ENCODE measurements around the gene DAB2IP. TPM values are rescaled to one million over a fixed set of nuclear protein-coding genes. Genes with fewer than 3 reads are reported as not detected.
"Not testable (repeated sequence)": the region's sequence is repeated elsewhere in the genome, so short reads cannot be mapped to it uniquely, and the experiment has no call there.

DAB2IP gene
- total and polyA plus RNA-seq, 5 donors: 25.5 to 55.0 (median 42.1) TPM

GRCh38 chr9:121736934-121737462 is 85.6 kb downstream of the DAB2IP start:
- WGBS: 68% methylated on average over 13 of the region's 13 CpGs
- Histone ChIP-seq H3K9me3 (ENCODE audit: control insufficient read depth, low read length) (no peaks in the 10 kb centered on the region), H3K27ac (ENCODE audit: low read length) (peak overlapping the region; percentile 58), H3K27me3 (ENCODE audit: control insufficient read depth, insufficient read depth) (no peaks in the 10 kb centered on the region), H3K4me3 (ENCODE audit: low read length) (peak overlapping the region; percentile 33), H3K4me1 (ENCODE audit: control insufficient read depth, insufficient read depth, low read length) (peaks cover 37% of the 10 kb centered on the region)
- intact Hi-C loops (cut with DNase I): no loop called here
- DNase-seq (peak; percentile 72 to 83 (median 80)), ATAC-seq (peak; percentile 48 to 85)

GRCh38 chr9:121737481-121737931 is 86.1 kb downstream of the DAB2IP start:
- H3K9me3 ChIP-seq (ENCODE audit: control insufficient read depth, low read length): no peaks in the 10 kb centered on the region
- 89% methylated on average over 9 of the region's 9 CpGs for WGBS
- H3K4me3 ChIP-seq (ENCODE audit: low read length): no peak overlapping the region
- intact Hi-C loops (cut with DNase I): no loop called here
- H3K27ac ChIP-seq (ENCODE audit: low read length): no peak overlapping the region
- ATAC-seq (no peak), DNase-seq (no peak)
- peaks cover 36% of the 10 kb centered on the region for H3K4me1 ChIP-seq (ENCODE audit: control insufficient read depth, insufficient read depth, low read length)
- H3K27me3 ChIP-seq (ENCODE audit: control insufficient read depth, insufficient read depth): no peaks in the 10 kb centered on the region

- Histone ChIP-seq H3K9me3 (ENCODE audit: control insufficient read depth, low read length) (no peaks in the 10 kb centered on the region), H3K27me3 (ENCODE audit: control insufficient read depth, insufficient read depth) (no peaks in the 10 kb centered on the region), H3K4me1 (ENCODE audit: control insufficient read depth, insufficient read depth, low read length) (peaks cover 40% of the 10 kb centered on the region), H3K27ac (ENCODE audit: low read length) (no peak overlapping the region), H3K4me3 (ENCODE audit: low read length) (no peak overlapping the region)
- ATAC-seq: no peak
- DNase-seq: no peak
- WGBS: 76% methylated on average over 2 of the region's 2 CpGs
- intact Hi-C loops (cut with DNase I): no loop called here
Measured at GRCh38 chr9:121738411-121738810, 87.0 kb downstream of the DAB2IP start.

- no peaks in the 10 kb centered on the region for H3K27me3 ChIP-seq (ENCODE audit: control insufficient read depth, insufficient read depth)
- DNase-seq (no peak), ATAC-seq (no peak)
- no peaks in the 10 kb centered on the region for H3K9me3 ChIP-seq (ENCODE audit: control insufficient read depth, low read length)
- intact Hi-C loops (cut with DNase I): no loop called here
- peaks cover 42% of the 10 kb centered on the region for H3K4me1 ChIP-seq (ENCODE audit: control insufficient read depth, insufficient read depth, low read length)
- H3K4me3 ChIP-seq (ENCODE audit: low read length): no peak overlapping the region
- 71% methylated on average over 1 of the region's 1 CpG for WGBS
- H3K27ac ChIP-seq (ENCODE audit: low read length): no peak overlapping the region
Measured at GRCh38 chr9:121738968-121739367, 87.5 kb downstream of the DAB2IP start.

- Histone ChIP-seq H3K9me3 (ENCODE audit: control insufficient read depth, low read length) (no peaks in the 10 kb centered on the region), H3K4me3 (ENCODE audit: low read length) (no peak overlapping the region), H3K27ac (ENCODE audit: low read length) (no peak overlapping the region), H3K27me3 (ENCODE audit: control insufficient read depth, insufficient read depth) (no peaks in the 10 kb centered on the region), H3K4me1 (ENCODE audit: control insufficient read depth, insufficient read depth, low read length) (peaks cover 46% of the 10 kb centered on the region)
- intact Hi-C loops (cut with DNase I): loop anchor here in 2 of 4 donors (10.0 kb wide), 2 partner anchors 115 to 255 kb away; no protein-coding TSS in a partner anchor
- no peak for ATAC-seq
- 73% methylated on average over 7 of the region's 7 CpGs for WGBS
- DNase-seq: no peak
Measured at GRCh38 chr9:121739971-121740370, 88.5 kb downstream of the DAB2IP start.

- ATAC-seq (no peak), DNase-seq (no peak)
- peaks cover 42% of the 10 kb centered on the region for H3K4me1 ChIP-seq (ENCODE audit: control insufficient read depth, insufficient read depth, low read length)
- WGBS: 64% methylated on average over 10 of the region's 10 CpGs
- intact Hi-C loops (cut with DNase I): loop anchor here in 2 of 4 donors (10.0 kb wide), 2 partner anchors 113 to 253 kb away; no protein-coding TSS in a partner anchor
- H3K27ac ChIP-seq (ENCODE audit: low read length): peak overlapping the region; percentile 14
- no peak overlapping the region for H3K4me3 ChIP-seq (ENCODE audit: low read length)
- H3K9me3 ChIP-seq (ENCODE audit: control insufficient read depth, low read length): no peaks in the 10 kb centered on the region
- no peaks in the 10 kb centered on the region for H3K27me3 ChIP-seq (ENCODE audit: control insufficient read depth, insufficient read depth)
Measured at GRCh38 chr9:121741228-121741918, 89.9 kb downstream of the DAB2IP start.

- intact Hi-C loops (cut with DNase I): loop anchor here in 2 of 4 donors (10.0 kb wide), 2 partner anchors 113 to 253 kb away; no protein-coding TSS in a partner anchor
- not testable (repeated sequence) for DNase-seq; H3K9me3 ChIP-seq (ENCODE audit: control insufficient read depth, low read length); ATAC-seq; H3K27me3 ChIP-seq (ENCODE audit: control insufficient read depth, insufficient read depth); H3K4me3 ChIP-seq (ENCODE audit: low read length); H3K27ac ChIP-seq (ENCODE audit: low read length)
- 79% methylated on average over 4 of the region's 4 CpGs for WGBS
- peaks cover 42% of the 10 kb centered on the region for H3K4me1 ChIP-seq (ENCODE audit: control insufficient read depth, insufficient read depth, low read length)
Measured at GRCh38 chr9:121741919-121742283, 90.5 kb downstream of the DAB2IP start.

GRCh38 chr9:121742923-121743322 is 91.5 kb downstream of the DAB2IP start:
- Histone ChIP-seq H3K9me3 (ENCODE audit: control insufficient read depth, low read length) (no peaks in the 10 kb centered on the region), H3K4me1 (ENCODE audit: control insufficient read depth, insufficient read depth, low read length) (peaks cover 35% of the 10 kb centered on the region), H3K27ac (ENCODE audit: low read length) (peak overlapping the region; percentile 66), H3K27me3 (ENCODE audit: control insufficient read depth, insufficient read depth) (no peaks in the 10 kb centered on the region), H3K4me3 (ENCODE audit: low read length) (no peak overlapping the region)
- WGBS: 59% methylated on average over 3 of the region's 3 CpGs
- DNase-seq (no peak), ATAC-seq (no peak)
- intact Hi-C loops (cut with DNase I): loop anchor here in 2 of 4 donors (10.0 kb wide), 2 partner anchors 112 to 252 kb away; no protein-coding TSS in a partner anchor

GRCh38 chr9:121743441-121744001 is 92.1 kb downstream of the DAB2IP start:
- H3K27ac ChIP-seq (ENCODE audit: low read length): peak overlapping the region; percentile 100
- peak; percentile 93 to 94 for ATAC-seq
- WGBS: 18% methylated on average over 15 of the region's 15 CpGs
- peak; percentile 89 to 95 (median 94) for DNase-seq
- H3K9me3 ChIP-seq (ENCODE audit: control insufficient read depth, low read length): no peaks in the 10 kb centered on the region
- H3K27me3 ChIP-seq (ENCODE audit: control insufficient read depth, insufficient read depth): no peaks in the 10 kb centered on the region
- peak overlapping the region; percentile 73 for H3K4me3 ChIP-seq (ENCODE audit: low read length)
- intact Hi-C loops (cut with DNase I): loop anchor here in 2 of 4 donors (10.0 kb wide), 2 partner anchors 111 to 251 kb away; no protein-coding TSS in a partner anchor
- H3K4me1 ChIP-seq (ENCODE audit: control insufficient read depth, insufficient read depth, low read length): peaks cover 41% of the 10 kb centered on the region

- 20% methylated on average over 11 of the region's 11 CpGs for WGBS
Measured at GRCh38 chr9:121744002-121744686, 92.7 kb downstream of the DAB2IP start.

More at GRCh38 chr9:121744002-121744686, 92.7 kb downstream of the DAB2IP start:
- Histone ChIP-seq H3K4me1 (ENCODE audit: control insufficient read depth, insufficient read depth, low read length) (peaks cover 47% of the 10 kb centered on the region), H3K9me3 (ENCODE audit: control insufficient read depth, low read length) (no peaks in the 10 kb centered on the region), H3K27me3 (ENCODE audit: control insufficient read depth, insufficient read depth) (no peaks in the 10 kb centered on the region), H3K27ac (ENCODE audit: low read length) (peak overlapping the region; percentile 100), H3K4me3 (ENCODE audit: low read length) (peak overlapping the region; percentile 73)
- intact Hi-C loops (cut with DNase I): loop anchor here in 2 of 4 donors (10.0 kb wide), 2 partner anchors 111 to 251 kb away; no protein-coding TSS in a partner anchor
- DNase-seq (peak; percentile 61 to 83 (median 83)), ATAC-seq (peak; percentile 61 to 67)

Data from right cardiac atrium (tissue), 5 donors.